HG02870 (cell line): ENCODE data around the gene STX16.

ENCODE experiments used
- ATAC-seq: cut with Tn5 transposase; IDR thresholded peaks from one replicate; pipeline ENCODE4 v1.9.1; 2021; ENCODE audit warnings: mild to moderate bottlenecking, moderate library complexity; ENCODE audit not compliant: unreplicated experiment

Gene STX16

DNA sequence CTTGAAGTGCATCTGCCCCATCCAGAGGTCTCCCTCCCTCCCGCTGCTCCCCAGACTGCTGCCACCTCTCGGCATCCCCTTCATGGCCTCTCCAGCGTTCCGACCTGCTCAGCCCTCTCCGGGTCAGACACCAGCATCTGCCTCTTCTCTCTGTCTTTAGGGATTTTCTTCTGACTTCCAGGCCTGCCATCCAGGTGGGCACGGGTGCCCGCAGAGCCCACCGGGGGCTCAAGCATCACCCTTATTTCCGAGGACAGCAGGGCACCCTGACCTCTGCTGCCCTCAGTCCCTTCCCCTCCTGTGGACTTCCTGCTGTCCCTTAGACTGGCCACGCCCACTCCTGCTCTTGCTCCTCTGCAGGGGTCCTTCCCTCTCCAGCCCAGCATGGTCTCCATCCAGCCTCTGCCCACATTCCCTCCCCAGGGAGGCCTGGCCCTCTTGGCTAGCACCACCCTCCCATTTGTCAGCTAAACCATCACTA, 44.9 kb downstream of the STX16 start:
- ATAC-seq, result no peak

DNA sequence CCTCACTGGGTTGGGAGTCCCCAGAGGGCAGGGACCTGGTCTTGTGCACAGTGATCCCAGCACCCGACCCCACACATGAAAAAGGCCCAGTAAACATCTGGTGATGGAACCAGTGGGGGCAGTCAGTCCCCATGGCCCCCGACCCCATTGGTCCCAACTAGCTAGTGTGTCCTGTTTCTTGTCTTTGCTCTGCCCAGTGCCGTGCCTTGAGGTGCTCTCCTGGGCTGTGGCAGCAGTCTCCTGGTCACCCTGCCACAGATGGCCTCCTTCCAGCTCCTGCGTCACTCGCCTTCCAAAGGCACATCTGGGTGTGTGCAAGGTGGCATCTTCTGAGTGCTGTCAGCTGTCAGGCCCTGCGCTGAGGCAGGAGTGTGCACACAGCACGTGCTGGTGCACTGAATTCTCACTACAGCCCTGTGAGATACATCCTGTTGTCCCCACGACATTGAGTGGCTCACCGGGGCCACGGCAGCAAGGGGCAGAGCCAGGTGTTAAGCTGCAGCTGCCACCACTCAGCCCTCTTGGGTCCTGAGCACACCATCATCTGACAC, 45.4 kb downstream of the STX16 start:
- no peak for ATAC-seq

DNA sequence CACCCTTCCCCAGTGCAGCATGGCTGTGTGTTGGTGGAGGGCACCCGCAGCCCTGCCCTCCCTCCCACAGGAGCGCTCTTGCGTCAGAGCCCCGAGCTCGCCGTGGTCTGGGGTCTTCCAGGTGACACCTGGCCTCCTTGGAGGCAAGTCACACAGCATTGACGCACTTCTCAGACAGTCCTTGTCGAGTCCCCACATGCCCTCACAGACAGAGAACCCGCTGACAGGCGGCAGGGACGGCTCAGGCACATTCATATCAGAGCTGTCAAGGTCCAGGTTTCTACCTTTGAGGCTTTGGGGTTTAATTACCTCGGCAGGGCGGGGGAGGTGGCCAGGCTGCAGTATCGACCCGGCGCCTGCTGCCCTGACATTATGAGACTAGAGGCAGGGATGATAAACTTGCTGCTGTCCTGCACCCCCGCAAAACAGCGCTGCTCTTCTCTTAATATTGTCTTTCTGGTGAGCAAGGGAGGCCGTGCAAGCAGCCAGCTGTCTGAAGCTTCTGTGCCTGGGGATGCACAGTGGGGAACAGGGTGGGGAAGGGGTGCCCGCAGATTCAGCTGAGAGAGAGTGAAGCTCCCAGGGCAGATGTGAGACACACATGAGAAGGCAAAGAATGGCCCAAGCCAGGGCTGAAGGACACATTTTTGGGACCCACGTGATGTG, 46.3 kb downstream of the STX16 start:
- ATAC-seq, result no peak

DNA sequence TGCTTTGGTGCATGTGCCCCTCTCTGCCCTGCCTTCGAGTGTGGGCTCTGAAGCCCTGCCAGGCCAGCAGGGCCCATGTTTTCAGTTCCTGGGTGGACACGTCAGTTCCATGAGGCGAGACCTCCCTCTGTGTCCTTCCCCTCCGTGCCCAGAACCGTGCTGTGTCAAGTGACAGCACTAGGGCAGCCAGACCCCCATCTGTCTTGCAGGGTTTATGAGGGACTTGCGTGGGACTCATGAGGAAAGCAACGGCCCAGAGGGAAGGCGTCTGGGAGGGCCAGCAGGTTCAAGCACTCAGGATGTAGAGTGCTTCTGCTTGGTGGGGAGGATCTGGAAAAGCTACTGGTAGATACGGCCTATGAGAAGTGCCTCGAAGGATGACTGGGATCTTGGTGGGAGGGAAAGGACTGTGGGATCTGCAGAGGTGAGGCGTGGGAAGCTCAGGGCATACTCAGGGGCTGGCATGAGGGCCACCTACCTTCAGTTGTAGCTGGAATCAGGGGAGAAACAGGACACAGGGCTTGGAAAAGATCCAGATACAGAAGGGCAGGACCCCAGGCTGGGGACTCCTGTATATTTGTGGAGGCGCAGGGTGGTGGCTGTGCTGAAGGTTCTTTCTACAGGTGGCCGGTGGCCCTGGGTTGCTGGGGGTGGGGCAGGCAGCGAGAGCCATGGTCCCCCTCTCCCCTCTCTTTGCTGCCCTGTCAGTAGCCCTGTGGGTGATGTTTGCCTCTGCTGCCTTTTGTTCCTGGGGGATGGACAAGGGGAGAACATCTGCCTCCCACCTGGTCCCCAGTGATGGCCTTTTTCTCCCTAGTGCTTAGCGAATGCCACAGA, 47.0 kb downstream of the STX16 start:
- ATAC-seq, result no peak

DNA sequence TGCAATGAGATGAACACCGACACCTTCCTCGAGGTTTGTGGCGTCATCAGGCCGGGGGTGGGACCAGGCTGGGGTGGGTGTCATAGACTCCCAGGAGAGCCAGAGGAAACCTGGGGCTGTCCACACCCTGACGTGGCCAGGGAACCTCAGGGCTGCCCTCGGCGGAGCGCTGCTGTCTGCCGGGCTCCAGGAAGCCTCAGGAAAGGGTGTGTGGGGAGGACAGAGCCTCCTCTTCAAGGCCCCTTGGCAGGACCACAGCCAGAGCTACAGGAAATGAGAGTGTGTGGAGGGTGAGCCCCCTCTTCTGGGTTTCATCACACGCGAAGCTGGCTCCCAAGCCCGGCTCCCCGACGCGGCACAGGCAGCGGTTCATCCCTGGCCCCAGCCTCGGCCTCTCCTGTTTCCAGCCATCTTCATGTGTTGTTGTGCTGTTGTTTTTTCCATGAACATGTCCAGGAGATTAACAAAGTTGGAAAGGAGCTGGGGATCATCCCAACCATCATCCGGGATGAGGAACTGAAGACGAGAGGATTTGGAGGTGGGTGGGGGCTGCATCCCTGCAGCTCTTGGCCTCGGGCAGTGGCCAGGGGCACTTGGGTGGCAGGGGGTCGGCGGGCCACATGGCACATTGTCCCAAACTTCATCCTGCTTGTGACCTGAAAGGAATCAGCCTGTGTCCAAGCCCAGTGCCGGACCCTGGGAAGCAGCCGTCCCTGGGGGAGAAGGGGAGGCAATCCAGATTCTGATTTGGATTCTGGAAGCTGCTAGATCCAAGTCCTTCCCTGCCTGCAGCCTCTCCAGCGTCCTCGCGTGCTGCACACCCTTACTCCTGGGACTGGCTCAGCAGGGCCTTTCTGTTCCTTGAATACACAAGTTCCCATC, 47.9 kb downstream of the STX16 start:
- ATAC-seq, result no peak

DNA sequence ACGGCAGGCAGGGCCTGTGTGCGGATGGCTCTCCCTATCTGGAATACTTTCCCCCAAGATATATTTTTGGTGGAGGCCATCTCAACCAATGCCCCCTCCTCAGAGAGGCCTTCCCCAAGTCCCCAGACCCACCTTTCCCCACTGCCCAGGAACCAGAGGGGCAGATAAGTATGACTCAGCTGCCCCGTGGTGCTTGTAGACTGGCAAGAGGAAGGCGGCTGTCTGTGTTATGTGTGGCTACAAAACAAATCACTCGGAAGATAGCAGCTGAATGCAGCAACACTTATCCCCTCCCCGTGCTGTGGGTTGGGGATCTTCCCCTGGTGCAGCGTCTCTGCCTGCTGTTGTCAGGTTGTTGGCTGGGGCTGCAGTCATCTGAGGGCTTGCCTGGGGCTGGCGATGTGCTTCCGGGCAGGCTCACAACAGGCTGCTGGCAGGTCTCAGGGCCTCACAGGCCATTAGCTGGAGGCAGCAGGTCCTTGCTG, 48.6 kb downstream of the STX16 start:
- ATAC-seq, result no peak

DNA sequence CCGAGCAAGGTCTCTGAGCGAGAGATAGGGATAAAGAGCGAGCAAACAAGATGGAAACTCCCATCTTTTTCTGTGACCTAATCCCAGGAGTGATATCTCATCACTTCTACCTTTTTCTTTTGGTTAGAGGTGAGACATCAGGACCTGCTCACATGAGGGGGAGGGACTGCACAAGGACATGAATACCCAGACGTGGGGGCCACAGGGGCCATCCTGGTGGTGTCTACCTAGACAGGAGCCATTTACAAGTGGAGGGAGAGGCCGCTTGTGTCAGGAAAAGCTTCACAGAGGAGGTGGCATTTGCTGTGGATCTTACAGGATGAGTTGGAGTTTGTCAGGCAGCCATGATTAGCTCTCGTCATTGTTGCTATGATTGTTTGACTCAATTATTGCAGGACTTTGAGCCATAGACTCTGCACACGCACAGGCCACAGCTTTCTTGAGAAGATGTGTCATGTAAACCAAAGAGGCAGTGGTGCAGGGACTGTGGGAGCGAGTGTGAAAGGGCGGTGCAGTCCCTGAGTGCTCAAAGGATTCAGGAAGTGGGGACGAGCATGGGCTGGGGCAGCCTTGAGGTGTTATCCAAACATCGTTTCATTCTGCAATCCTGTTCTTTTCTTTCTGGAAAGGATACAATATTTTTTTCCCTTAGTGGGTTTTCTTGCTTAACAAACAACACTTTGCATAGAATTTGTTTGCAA, 49.2 kb downstream of the STX16 start:
- ATAC-seq, result no peak

DNA sequence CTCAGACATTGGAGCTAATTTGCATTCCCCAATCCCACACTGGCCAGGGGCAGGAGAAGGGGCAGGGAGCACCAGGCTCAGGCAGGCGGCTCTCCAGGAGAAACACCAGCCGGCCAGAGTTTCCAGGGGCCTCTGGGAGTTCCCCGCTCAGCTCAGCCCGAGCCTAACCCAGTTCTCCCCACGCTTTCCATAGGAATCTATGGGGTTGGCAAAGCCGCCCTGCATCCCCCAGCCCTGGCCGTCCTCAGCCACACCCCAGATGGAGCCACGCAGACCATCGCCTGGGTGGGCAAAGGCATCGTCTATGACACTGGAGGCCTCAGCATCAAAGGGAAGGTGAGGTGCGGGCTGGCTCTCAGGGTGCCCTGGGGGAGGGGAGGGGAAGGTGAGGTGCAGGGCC, 49.7 kb downstream of the STX16 start:
- ATAC-seq, result no peak

DNA sequence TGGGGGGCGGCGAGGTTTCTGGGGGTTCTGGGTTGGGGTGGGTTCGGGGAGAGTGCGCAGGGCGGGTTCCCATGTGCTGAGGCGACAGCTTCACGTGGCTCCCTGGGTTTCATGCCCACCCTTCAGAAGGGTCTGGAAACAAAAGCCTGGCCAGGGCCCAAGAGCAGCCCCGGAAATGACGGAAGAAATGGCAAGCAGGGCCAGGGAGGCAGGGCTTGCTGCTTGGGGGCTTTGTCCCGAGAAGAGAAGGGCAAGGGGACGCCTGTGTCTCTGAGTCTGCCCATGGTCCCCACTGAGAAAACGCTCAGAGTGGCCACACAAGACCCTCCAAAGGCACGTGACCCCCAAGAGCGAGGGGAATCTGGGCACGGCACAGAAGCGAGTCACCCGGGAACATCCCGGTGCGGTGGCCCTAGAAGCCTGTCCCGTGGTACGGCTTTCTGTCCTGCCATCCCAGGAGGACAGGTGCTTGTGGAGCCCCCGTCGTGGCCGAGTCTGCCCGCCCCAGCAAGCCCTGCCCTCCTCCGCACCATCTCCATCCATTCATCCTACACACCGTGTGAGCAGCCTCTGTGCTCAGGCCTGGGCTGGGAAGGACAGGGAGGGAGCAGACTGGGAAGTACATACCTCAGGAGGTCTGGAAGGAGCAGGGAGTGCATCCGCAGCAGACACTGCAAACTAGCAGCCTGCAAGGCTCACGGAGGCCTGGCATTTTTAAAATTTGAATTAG, 50.5 kb downstream of the STX16 start:
- ATAC-seq, result no peak

DNA sequence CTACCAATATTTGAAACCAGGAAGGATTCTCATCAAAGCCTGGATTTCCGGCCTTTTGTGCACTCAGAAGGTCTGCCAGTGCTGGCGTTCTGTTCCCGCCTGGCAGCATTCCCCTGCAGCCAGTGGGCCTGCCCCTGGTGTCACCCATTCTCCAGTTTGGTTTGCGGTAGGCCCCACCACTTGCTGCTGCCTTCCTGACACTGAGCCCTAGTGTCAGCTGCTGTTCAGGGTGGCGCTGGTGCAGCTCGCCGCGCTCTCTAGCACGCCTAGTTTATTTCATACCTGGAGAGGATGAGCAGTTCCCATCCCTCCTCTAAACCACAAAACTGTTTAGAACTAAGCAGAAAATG, 51.1 kb downstream of the STX16 start:
- ATAC-seq, result no peak

DNA sequence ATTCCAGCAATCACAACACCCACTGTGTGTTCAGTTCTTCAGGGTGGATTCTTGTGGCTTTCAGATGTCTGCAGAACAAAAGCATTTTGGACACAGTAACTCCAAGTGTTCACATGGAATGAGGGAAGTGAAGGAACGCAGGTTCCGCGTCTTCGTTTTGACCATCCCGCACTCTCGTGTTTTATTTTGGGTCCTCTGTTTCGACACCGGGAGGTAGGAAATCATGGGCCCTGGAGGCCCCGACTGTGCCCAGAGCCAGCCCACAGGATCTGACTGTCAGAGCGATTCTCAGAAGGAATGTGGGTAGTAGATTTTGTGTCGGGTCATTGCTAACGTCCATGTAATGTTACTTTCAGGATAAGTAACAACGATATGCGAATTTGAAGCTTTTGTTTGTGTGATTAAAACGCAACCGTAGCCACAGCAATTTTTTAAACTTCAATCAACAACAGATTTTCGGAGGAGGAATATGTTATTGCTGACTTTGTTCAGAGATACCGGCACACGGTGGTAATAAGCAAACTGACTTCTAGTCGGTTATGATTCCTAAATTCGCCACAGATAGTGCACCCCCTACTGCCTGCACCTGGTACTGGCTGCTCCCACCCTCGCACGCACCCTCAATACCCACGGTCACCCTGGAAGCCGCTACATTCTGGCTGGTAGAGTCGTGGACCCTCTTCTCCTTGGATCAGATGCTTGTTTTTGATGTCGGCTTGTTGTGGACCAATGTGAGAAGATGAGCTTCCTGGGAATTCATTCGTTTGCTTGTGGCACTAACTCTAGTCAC, 52.0 kb downstream of the STX16 start:
- no peak for ATAC-seq

DNA sequence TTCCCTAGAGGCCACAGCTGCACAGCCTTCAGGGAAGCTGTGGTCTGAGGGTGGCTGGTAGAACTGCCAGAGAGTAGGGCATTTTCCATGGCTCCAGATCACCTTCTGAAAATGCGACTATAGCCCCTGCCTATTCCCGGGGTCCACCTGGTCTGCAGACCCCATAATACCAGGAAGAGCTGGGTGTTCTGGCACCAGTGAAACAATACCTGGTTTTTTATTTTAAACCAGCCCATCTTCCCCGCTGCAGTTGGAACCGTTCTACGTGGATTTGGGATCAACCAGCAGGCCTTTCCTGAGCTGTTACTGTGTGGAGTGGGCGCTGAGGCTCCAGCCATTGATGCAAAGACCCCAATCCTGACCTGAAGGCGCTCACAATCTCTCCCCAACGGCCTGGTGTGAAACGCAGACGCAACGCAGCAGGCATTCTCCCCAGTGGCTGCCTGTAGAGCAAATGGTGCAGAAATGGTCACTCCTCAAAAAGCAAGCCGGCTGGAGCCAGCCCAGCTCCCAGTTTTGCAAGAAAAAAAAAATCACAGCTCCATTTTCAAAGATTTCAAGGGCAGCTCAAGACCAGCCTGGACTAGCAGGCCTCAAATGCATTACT, 52.8 kb downstream of the STX16 start:
- no peak for ATAC-seq

DNA sequence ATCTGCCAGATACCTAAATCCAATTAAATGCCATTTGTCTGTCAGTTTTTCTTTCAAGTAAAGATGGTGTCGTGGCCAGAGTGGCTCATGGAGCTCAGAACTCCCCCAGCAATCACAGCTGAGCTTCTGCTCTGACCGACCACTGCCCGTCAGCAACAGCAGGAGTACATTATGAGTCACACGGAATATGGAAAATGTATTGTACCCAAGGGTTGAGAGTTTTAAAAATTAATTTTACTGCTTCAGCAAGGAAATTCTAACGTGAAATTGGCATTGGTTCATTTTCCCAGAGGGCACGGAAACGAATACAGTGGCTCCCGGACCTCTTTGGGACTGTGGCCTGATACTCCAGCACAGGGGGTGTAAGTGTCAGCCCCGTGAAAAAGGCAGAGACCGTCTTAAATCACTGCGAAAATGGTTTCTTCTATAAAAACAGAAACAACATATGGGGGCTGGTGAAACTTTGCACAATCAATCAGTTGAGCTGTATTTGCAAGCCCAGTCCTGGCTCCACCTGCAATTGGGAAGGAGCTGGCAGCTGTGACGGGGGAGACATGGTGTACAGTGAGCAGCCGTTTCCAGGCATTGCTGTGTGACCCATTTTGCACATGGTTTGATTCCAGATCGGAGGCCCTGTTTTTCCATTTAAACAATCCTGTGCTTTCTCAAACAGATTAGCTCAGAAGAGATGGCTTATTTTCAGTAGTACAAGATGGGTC, 54.3 kb downstream of the STX16 start:
- ATAC-seq, result no peak

DNA sequence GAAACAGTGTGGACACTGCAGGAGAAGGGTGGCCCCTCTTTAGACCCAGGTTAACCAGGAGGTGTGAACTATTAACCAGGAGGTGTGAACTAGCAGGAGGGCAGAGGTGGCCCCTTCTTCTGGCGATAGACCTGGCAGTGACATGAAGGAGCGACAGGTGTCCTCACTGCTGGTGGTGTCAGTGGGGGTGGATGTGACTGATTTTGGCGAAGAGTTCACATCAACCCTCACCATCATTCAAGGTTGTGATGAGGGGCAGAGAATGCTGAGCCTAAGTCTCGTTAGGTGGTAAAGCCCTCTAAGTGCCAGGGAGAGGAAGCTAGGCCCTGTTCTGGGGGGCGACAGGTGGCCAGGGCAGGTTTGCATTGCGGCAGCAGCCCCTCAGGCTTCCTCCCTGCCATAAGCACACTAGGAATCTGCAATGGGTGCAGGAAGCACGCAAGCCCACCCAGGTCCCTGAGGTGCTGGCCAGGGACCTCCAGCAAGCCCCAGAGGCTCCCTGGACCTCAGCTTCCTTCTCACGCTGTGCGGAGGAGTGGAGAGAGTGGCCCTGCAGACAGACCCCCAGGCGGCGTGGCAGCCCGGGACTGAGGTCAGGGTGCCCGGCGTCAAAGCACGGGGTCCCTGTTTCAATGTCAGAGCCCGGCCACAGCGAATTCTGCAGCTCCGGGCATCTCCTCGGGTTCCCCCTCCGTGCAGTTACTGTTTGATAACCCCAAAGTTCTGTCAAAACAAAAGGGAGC, 55.2 kb downstream of the STX16 start:
- ATAC-seq, result no peak

DNA sequence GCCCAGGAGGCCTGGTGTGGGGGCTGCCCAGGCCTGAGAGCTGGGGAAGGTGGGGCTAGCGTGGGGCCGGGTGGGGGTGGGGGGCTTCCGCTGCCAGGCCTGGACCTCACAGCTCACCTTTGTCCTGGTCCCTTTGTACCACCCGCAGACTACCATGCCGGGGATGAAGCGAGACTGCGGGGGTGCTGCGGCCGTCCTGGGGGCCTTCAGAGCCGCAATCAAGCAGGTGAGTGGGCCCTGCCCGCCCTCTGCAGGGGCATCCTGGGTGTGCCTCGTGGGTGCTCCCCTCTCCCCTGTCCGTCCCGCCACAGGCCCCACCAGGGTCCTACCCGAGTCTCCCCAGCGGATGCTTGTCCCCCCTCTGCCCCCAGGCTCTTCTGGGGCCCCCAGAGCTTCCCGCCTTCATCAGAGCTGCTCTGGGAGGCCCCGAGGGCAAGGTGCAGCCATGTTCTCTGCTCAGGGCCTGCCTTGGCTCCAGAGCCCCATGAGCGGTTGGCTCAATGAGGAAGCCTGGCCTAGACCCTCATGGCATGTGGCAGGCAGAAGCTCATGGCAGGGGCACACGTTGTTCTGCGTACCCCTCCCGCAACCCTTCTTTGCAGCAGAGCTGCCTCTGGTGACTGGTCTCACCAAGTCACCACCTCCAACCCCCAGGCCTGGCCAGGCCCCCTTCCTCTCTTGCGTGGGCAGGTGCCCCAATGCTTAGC, 56.0 kb downstream of the STX16 start:
- ATAC-seq, result no peak

DNA sequence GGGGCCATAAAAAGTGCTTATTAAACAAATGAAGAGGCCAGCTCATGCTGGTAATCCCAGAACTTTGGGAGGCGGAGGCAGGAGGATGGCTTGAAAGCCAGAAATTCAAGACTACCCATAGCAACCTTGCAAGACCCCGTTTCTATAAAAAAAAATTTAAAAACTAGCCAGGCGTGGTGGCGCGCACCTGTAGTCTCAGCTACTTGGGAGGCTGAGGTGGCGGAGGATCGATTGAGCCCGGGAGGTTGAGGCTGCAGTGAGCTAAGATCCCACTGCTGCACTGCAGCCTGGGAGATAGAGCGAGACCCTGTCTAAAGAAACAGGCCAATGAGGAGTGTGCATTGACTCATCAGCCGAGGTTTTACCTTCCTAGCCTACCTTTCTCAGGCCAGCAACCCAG, 56.7 kb downstream of the STX16 start:
- ATAC-seq, result no peak
